AG08396 (cell line): Measurements from ENCODE around the gene SH3TC2.
"Not testable (repeated sequence)": the region's sequence is repeated elsewhere in the genome, so short reads cannot be mapped to it uniquely, and the experiment has no call there.

Experiments
- DNase-seq: peaks from one replicate; pipeline ENCODE4 v3.0.0; 2012; ENCODE audit warnings: low spot score, mixed read lengths

The SH3TC2 gene

DNA sequence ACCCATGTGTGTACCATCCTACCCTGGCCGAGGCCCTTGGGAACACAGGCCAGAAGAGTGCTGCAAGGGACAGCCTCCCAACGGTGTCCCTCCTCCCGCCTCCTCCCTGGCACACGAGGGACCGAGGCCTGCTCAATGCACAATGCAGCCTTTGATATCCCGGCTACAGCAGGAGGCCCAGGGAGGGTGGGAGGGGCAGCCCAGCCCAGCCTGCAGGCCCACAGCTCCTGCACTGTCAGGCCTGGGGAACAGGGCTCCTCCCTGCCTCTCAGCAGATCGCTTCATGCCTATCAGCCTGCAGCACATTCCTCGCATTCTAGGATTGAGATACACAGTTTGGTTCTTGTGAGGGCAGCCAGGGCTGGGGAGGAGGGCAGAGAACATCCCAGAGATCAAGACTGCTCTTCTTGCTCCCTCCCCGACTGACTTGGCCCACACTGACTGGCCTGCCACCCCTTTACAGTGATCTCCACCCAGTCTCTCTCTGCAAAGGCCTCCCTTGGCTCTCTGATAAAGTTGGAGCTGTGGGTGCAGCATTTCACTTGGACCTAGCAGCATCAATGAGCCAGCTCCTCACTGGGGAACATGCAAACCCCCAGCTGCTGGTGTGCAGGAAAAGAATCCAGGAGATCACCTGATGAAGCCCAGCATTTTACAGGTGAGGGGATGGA, at the start of gene SH3TC2:
Gene SH3TC2, minus strand, starts transcription at position 46 of the 671 bp plus-strand sequence. Its CDS starts 40 bp downstream, at position 6.
- DNase-seq, result peak; percentile 86

GRCh38 chr5:149110406-149110805, 47.5 kb upstream of the SH3TC2 start:
- no peak for DNase-seq

DNA sequence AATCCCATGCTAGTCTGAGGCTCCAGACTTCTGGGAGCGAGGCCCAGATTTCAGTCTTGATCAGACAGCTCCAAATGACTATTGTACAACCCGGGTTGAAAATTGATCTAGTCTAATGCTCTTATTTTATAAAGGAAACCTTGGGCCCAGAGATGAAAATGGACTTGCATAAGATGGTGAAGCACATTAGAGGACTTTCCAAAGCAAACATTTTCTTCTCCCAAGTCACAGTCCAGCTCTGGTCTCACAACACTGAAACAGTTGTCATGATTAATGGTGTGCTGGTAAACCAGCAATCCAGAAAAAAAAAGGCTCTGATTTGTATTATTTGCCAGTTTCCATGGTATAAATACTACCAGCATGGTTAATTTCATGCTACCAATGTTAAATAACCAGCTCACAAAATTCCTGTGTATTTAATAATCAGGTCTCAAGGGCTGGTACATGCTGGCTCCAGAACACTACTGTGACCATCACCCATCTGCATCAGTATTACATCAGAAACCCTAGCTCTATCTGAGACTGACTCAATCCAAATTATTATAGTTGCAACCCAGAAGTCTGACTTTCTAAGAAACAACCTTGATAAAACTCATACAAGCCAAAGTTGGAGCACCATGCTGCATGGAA, 45.9 kb upstream of the SH3TC2 start:
- DNase-seq, result no peak

DNA sequence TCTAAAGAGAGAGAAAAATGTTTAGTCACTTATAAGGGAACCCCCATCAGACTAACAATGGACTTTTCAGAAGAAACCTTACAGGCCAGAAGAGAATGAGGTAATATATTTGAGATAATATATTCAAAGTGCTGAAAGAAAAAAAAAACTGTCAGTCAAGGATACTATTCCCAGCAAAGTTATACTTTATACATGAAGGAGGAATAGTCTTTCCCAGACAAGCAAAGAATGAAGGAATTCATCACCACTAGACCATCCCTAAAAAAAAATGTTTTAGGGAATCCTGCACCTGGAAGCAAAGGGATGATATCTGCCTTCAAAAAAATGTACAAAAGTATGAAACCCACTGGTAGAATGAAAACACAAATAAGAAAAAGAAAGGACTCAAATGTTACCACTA, 37.5 kb upstream of the SH3TC2 start:
- DNase-seq, result no peak

DNA sequence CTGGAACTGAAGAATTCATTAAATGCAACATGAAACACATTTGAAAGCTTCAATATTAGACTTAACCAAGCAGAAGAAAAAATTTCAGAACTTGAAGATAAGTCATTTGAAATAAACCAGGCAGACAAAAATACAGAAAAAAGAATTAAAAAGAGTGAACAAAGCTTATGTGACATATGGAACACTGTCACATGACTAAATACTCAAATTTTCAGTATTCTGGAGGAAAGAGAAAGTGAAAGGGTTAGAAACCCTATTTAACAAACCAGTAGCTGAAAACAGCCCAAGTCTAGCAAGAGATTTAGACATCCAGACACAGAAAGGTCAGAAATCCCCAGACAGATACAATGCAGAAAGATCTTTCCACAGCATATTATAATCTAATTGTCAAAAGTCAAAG, 37.1 kb upstream of the SH3TC2 start:
- no peak for DNase-seq

GRCh38 chr5:149094996-149095395, 32.1 kb upstream of the SH3TC2 start:
- DNase-seq, result no peak

GRCh38 chr5:149093625-149094024, 30.8 kb upstream of the SH3TC2 start:
- DNase-seq, result no peak

DNA sequence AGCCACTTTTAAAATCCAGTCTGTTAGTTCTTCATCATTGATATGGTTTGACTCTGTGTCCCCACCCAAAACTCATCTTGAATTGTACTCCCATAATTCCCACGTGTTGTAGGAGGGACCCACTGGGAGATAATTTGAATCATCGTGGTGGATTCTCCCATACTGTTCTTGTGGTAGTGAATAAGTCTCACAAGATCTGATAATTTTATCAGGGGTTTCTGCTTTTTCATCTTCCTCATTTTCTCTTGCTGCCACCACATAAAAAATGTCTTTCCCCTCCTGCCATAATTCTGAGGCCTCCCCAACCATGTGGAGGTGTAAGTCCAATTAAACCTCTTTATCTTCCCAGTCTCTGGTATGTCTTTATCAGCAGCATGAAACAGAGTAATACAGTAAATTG, 26.9 kb upstream of the SH3TC2 start:
- no peak for DNase-seq

GRCh38 chr5:149088686-149089085, 25.8 kb upstream of the SH3TC2 start:
- DNase-seq, result no peak

GRCh38 chr5:149083846-149084245, 21.0 kb upstream of the SH3TC2 start:
- DNase-seq, result no peak

GRCh38 chr5:149082271-149082670, 19.4 kb upstream of the SH3TC2 start:
- no peak for DNase-seq

GRCh38 chr5:149080294-149080693, 17.4 kb upstream of the SH3TC2 start:
- DNase-seq, result no peak

- no peak for DNase-seq
Measured at GRCh38 chr5:149079883-149080282, 17.0 kb upstream of the SH3TC2 start.

GRCh38 chr5:149074071-149074470, 11.2 kb upstream of the SH3TC2 start:
- not testable (repeated sequence) for DNase-seq

DNA sequence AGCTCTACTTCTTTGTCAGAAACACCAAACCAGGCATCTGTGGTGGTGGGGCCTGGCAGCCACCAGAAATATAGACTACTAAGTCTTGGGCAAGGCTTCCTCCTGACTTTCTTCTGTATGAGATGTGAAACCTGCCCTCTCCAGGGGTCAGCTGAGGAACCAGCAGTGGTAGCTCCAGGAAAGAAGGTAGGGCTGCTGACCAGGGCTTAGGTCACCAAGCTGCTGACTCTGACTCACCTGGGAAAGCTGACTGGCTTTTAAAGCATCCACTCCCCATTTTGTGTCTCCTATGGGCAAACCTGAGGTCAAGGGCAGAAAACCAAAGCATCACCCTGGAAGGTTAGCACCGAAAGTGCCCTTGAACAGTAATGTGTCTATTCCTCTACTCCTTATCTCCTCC, 10.4 kb upstream of the SH3TC2 start:
- DNase-seq, result no peak

DNA sequence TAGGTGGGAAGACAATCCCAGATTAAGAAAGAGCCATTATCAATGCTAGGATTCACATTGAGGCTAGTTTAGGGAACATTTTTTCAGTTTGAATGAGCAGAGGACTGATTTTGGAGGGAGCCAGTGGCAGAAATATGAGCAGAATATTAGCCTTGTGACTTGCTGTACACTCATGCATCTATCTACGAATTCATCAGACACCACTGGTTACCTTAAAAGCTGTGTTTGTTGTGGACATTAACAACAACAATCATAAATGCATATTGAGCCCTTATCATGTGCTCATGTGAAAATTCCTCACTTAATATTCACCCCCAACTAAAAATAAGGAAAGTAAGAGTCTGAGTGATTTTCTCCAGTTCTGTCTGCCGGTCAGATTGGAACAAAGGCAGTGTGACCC, 9.9 kb upstream of the SH3TC2 start:
- no peak for DNase-seq

GRCh38 chr5:149072376-149072775, 9.5 kb upstream of the SH3TC2 start:
- no peak for DNase-seq

GRCh38 chr5:149071756-149072155, 8.9 kb upstream of the SH3TC2 start:
- no peak for DNase-seq

- no peak for DNase-seq
Measured at GRCh38 chr5:149071216-149071615, 8.4 kb upstream of the SH3TC2 start.

DNA sequence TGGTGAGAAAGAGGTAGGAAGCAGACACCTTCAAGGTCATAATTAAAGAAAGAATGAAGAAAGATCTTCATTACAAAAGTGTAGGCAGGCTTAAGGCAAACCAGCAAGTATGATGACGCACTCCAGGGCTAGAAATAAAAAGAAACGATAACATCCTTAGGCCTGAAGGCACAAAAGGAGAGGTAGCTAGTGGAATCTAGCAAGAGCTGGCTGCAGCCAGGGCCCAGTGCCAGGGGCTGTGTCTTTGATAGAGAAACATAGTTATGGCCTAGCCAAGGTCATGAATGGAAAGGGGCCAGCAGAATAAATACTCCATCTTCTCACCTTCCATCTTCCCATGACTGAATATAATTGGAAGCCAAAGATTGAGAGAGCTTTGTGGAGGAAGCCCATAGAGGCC, 6.8 kb upstream of the SH3TC2 start:
- DNase-seq, result no peak

DNA sequence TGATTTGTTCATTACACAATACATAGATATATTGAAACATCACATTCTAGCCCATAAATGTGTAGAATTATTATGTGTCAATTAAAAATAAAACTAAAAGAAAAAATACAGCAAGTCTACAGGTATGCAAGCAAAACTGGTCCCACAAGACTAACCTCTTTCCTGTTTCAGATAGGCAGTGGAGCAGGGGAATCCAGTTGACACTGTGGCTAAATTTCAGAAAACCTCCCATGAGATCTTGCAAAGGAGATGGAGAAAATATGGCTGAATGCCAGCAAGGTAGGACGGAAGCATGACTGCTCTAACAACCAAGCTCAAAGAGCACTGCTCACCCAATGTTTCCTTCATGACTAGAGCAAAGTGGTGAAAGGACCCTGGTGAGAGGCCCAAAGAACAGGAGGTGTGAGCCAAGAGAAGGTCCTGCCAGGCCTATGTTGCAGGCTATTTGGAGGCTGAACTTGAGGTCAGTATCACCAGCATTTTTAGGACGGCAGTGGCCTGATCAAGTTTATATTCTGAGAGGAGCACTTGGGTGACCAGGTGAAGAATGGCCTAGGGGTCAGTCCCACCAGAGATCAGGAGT, 1.1 kb upstream of the SH3TC2 start:
- DNase-seq, result no peak

- peak; percentile 72 for DNase-seq
Measured at GRCh38 chr5:149062371-149063016, 368 bp downstream of the SH3TC2 start.

GRCh38 chr5:149061341-149061740, 1.5 kb downstream of the SH3TC2 start:
- no peak for DNase-seq
